ENCODE results near the gene RNASE4.

- no peak for TF ChIP-seq POLR2AphosphoS5 (IDR thresholded peaks at IDR 0.05; ENCODE audit: low read depth, low read length)
- TF ChIP-seq REST (IDR thresholded peaks at IDR 0.05; ENCODE audit: insufficient read depth in 1 of 2, low read depth in 2 of 2, low read length in 2 of 2) = no peak
- TF ChIP-seq FOXP2 (optimal IDR thresholded peaks at IDR 0.05; ENCODE audit: borderline replicate concordance, extremely low read depth, extremely low read length, insufficient read depth) = no peak
- TF ChIP-seq TAF1 (IDR thresholded peaks at IDR 0.05; ENCODE audit: borderline replicate concordance, insufficient read depth, low read length) = no peak
Observed at GRCh38 chr14:20730891-20731290, 46.5 kb downstream of the RNASE4 start.
